BE2C (cell line): ENCODE results near the gene SEPTIN8.

ENCODE experiments used
- DNase-seq: peaks from one replicate; pipeline ENCODE4 v3.0.0-alpha.2; 2020
- H3K27me3 ChIP-seq: fragments of 250-450 bp; sonication (Bioruptor Pico); 2 replicates; pipeline ENCODE4 v1.5.1; 2020; ENCODE audit warnings: mild to moderate bottlenecking
- H3K36me3 ChIP-seq: fragments of 250-450 bp; sonication (Bioruptor Pico); 2 replicates; pipeline ENCODE4 v1.5.1; 2020; ENCODE audit warnings: mild to moderate bottlenecking
- H3K4me1 ChIP-seq: fragments of 250-450 bp; sonication (Bioruptor Pico); 2 replicates; pipeline ENCODE4 v1.5.1; 2020
- H3K4me3 ChIP-seq: 2 replicates; pipeline ENCODE4 v1.5.1; 2011; ENCODE audit warnings: low read depth, low read length
- H3K9me3 ChIP-seq: fragments of 250-450 bp; sonication (Bioruptor Pico); 2 replicates; pipeline ENCODE4 v1.5.1; 2020
- TF ChIP-seq, protein P1 (sequence below): IDR thresholded peaks from 2 replicates; pipeline ENCODE4 v1.5.1; 2012; ENCODE audit warnings: mild to moderate bottlenecking, low read depth, low read length

The SEPTIN8 gene

DNA sequence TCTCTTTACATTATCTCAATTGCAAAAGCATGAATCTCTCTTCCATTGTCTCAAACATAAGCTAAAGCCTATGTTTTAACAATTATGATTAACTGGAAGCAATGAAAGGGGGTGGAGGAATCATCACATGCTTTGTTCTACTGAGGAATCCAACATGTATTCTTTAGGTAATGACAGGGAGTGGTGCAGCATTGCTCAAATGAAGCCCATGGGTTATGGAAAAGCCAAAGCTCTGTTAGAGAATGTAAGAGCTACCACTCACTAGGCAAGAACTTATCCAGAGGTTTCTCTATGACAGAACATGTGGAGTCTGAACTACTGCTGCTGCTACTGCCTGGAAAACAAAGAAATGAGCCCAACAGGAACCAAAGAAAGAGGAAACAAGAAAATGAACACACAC is 68.4 kb downstream of the SEPTIN8 start:
- Histone ChIP-seq H3K9me3 (no peaks in the 10 kb centered on the region), H3K36me3 (no peaks in the 10 kb centered on the region), H3K27me3 (no peaks in the 10 kb centered on the region), H3K4me1 (no peaks in the 10 kb centered on the region), H3K4me3 (no peak overlapping the region)
- no peak for DNase-seq
- TF ChIP-seq, protein P1, sequence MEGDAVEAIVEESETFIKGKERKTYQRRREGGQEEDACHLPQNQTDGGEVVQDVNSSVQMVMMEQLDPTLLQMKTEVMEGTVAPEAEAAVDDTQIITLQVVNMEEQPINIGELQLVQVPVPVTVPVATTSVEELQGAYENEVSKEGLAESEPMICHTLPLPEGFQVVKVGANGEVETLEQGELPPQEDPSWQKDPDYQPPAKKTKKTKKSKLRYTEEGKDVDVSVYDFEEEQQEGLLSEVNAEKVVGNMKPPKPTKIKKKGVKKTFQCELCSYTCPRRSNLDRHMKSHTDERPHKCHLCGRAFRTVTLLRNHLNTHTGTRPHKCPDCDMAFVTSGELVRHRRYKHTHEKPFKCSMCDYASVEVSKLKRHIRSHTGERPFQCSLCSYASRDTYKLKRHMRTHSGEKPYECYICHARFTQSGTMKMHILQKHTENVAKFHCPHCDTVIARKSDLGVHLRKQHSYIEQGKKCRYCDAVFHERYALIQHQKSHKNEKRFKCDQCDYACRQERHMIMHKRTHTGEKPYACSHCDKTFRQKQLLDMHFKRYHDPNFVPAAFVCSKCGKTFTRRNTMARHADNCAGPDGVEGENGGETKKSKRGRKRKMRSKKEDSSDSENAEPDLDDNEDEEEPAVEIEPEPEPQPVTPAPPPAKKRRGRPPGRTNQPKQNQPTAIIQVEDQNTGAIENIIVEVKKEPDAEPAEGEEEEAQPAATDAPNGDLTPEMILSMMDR: no peak

DNA sequence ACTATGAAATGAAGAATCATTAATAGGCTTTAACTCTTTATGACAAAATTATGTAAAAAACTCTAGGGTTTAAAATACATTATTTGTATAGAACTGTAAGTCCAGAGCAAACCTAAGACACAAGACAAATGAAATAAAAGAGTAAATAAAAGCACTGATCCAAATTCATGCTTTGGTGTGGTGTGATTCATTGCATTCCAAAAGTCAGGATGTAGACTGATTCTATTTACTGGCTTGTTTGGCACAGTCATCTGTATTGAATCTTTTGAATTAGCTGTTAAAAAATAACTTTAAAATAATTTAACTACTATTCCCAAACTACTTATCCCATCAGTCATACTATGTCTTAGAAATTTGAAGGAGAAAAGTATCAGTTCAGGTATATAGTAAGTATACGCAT is 72.2 kb downstream of the SEPTIN8 start:
- peaks cover 16% of the 10 kb centered on the region for H3K36me3 ChIP-seq
- no peaks in the 10 kb centered on the region for H3K27me3 ChIP-seq
- H3K4me1 ChIP-seq: no peaks in the 10 kb centered on the region
- H3K9me3 ChIP-seq: no peaks in the 10 kb centered on the region
- no peak overlapping the region for H3K4me3 ChIP-seq
- no peak for DNase-seq
- TF ChIP-seq, protein P1: no peak
